Dedifferentiated amniotic fluid mesenchymal stem cell (primary cell): ENCODE results near the gene PEX12.
"Not testable (repeated sequence)": the region's sequence is repeated elsewhere in the genome, so short reads cannot be mapped to it uniquely, and the experiment has no call there.

Experiments
- DNase-seq: peaks from one replicate; pipeline ENCODE4 v3.0.0-alpha.2; 2016; ENCODE audit errors: extremely low spot score

Gene PEX12

GRCh38 chr17:35537601-35538141 lies 40.7 kb downstream of the PEX12 start, which contains the start of gene SLFN12L:
Gene SLFN12L (minus strand): TSS chr17:35537678. CDS start chr17:35522364, 15,314 bp downstream.
- no peak for DNase-seq

- DNase-seq = no peak
These were observed 41.7 kb downstream of the PEX12 start for GRCh38 chr17:35536664-35537171.

GRCh38 chr17:35535406-35535805 lies 43.0 kb downstream of the PEX12 start:
- DNase-seq = not testable (repeated sequence)

- DNase-seq = no peak
These were observed 43.7 kb downstream of the PEX12 start for GRCh38 chr17:35534576-35535093.

- no peak for DNase-seq
These were observed 47.2 kb downstream of the PEX12 start for GRCh38 chr17:35531160-35531559.

GRCh38 chr17:35529866-35530265 lies 48.5 kb downstream of the PEX12 start:
- DNase-seq = no peak

- DNase-seq = not testable (repeated sequence)
These were observed 49.0 kb downstream of the PEX12 start for GRCh38 chr17:35529326-35529725.
